Epithelial cell of prostate (primary cell): ENCODE results near the gene PWP2.
"Not testable (repeated sequence)": the region's sequence is repeated elsewhere in the genome, so short reads cannot be mapped to it uniquely, and the experiment has no call there.

Experiments used
- DNase-seq: peaks from one replicate; pipeline ENCODE4 v3.0.0-alpha.2; 2011; ENCODE audit warnings: low read depth, low spot score
- H3K27ac ChIP-seq: fragments of 450-650 bp; 2 replicates; pipeline ENCODE4 v1.5.1; 2017; ENCODE audit warnings: mild to moderate bottlenecking

The PWP2 gene

GRCh38 chr21:44159349-44160297 is 52.4 kb downstream of the PWP2 start:
- DNase-seq, H3K27ac ChIP-seq: not testable (repeated sequence)

GRCh38 chr21:44160298-44160672 is 53.1 kb downstream of the PWP2 start:
- DNase-seq: not testable (repeated sequence)

GRCh38 chr21:44160821-44161220 is 53.6 kb downstream of the PWP2 start:
- not testable (repeated sequence) for H3K27ac ChIP-seq, DNase-seq

More at GRCh38 chr21:44160298-44160672, 53.1 kb downstream of the PWP2 start:
- H3K27ac ChIP-seq: not testable (repeated sequence)

DNA sequence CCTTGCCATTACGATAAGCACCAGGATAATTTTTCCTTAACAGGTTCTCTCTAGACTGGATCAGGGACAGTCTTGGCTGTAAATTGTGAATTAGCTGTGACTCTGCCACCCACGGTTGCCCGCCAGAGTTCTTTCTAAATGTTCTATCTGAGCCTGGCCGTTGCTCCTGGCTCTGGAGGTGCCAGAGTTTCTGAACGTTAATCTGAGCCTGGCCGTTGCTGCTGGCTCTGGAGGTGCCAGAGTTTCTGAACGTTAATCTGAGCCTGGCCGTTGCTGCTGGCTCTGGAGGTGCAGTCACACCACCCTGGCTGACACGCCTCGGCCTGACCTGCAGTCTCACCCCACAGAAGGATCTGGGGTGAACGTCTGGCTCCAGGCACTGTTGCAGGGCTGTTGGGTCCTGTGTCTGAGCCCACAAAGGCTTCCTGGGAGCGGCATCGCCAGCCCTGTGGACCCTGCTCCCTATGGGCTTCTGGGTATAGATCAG is 56.0 kb downstream of the PWP2 start:
- not testable (repeated sequence) for DNase-seq, H3K27ac ChIP-seq

- DNase-seq, H3K27ac ChIP-seq: not testable (repeated sequence)
Measured at GRCh38 chr21:44165933-44166332, 58.7 kb downstream of the PWP2 start.

DNA sequence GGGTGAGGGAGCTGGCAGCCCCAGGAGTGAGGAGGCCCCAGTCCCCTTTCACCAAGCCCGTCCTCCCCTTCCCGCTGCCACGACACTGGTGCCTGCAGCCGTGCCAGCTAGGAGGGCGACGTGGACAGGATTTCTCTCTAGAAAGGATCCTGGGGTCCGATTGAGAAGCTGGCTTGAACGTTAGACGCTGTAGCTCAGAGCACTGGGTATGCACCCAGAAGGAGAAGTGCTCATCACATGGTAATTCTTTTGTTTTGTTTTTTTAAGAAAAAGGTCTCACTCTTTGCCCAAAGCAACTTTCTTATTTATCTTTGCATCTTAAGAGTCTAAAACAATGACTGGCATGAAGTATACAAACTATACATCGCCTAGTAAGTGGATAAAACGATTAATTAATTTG is 60.3 kb downstream of the PWP2 start:
- not testable (repeated sequence) for H3K27ac ChIP-seq, DNase-seq

DNA sequence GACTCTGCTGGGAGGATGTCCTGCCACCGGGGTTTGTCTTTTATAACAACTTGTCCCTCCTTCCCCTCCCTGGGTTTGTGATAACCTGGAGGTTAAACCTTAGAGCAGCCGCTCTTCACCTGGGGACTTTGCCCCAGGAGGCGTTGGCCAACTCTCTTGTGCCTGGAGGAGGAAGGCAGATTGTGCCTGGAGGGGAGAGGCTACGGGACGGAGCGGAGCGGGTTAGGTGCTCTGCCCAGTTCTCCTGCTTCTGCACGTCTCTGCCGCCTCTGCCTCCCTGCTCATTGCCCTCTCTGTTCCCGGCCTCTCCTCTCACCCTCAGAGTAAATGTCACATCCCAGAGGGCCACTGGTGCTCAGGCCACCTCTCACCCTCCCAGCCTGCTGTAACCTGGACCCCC is 63.1 kb downstream of the PWP2 start:
- DNase-seq, H3K27ac ChIP-seq: not testable (repeated sequence)

- DNase-seq: not testable (repeated sequence)
Measured at GRCh38 chr21:44170863-44171262, 63.7 kb downstream of the PWP2 start.

GRCh38 chr21:44171962-44172572 is 64.9 kb downstream of the PWP2 start:
- H3K27ac ChIP-seq: not testable (repeated sequence)

More at GRCh38 chr21:44170863-44171262, 63.7 kb downstream of the PWP2 start:
- not testable (repeated sequence) for H3K27ac ChIP-seq

DNA sequence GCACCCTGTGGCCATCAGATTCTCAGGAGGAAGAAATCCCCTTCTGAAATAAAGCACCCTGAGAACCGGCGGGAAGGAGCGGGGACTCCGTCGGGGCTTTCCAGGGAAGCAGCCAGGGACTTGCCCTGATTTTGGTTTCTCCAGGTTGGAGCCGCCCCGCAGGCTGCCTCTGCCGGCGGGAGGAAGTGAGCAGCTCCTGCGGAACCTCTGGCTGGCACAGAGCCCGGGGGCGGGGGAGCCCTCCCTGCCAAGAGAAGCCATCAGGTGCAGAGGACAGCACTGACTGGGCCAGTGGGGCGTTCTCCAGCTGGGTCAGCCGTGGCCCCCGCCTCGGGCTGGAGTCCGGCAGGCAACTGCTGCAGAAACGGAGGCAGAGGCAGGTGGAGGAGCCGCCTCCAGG is 65.5 kb downstream of the PWP2 start:
- not testable (repeated sequence) for DNase-seq, H3K27ac ChIP-seq

More at GRCh38 chr21:44171962-44172572, 64.9 kb downstream of the PWP2 start:
- DNase-seq: not testable (repeated sequence)

DNA sequence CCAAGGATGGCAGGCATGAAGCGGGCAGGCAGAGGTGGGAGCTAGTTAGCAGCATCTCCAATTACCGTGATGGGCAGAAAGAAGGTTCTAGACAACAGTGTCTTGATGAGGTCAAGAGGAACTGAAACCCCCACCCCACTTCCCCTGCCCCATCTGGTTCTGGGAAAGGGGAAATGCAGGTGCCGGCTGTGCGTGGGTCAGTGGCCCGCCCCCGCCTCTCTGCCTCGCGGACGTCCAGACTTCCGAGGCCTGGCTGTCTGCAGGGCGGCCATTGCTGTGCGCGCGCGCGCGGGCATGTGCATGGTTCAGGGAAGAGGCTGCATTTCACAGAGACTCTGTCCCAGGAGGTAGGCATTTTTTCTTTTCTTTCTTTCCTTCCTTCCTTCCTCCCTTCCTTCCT is 68.0 kb downstream of the PWP2 start:
- not testable (repeated sequence) for H3K27ac ChIP-seq, DNase-seq

- not testable (repeated sequence) for H3K27ac ChIP-seq, DNase-seq
Measured at GRCh38 chr21:44176127-44176526, 68.9 kb downstream of the PWP2 start.
